ENCODE results near the gene ARVCF.
A peak's percentile ranks its signal among the peaks of the same experiment; 100 is the strongest.

ARVCF gene

GRCh38 chr22:20031732-20032406 lies 15.2 kb upstream of the ARVCF start:
- no peak for DNase-seq (ENCODE audit: low read depth)

- DNase-seq (ENCODE audit: low read depth), result no peak
These were observed 13.1 kb upstream of the ARVCF start for GRCh38 chr22:20029550-20030225.

- DNase-seq (ENCODE audit: low read depth), result no peak
These were observed 12.4 kb upstream of the ARVCF start for GRCh38 chr22:20028855-20029549.

GRCh38 chr22:20027966-20028854 lies 11.6 kb upstream of the ARVCF start:
- no peak for DNase-seq (ENCODE audit: low read depth)

GRCh38 chr22:20026996-20027601 lies 10.5 kb upstream of the ARVCF start:
- no peak for DNase-seq (ENCODE audit: low read depth)

- DNase-seq (ENCODE audit: low read depth), result no peak
These were observed 9.7 kb upstream of the ARVCF start for GRCh38 chr22:20026204-20026908.

- DNase-seq (ENCODE audit: low read depth), result no peak
These were observed 9.0 kb upstream of the ARVCF start for GRCh38 chr22:20025401-20026203.

GRCh38 chr22:20024650-20025397 lies 8.2 kb upstream of the ARVCF start:
- no peak for DNase-seq (ENCODE audit: low read depth)

GRCh38 chr22:20024225-20024624 lies 7.6 kb upstream of the ARVCF start:
- DNase-seq (ENCODE audit: low read depth), result no peak

- DNase-seq (ENCODE audit: low read depth), result no peak
These were observed 6.5 kb upstream of the ARVCF start for GRCh38 chr22:20022978-20023613.

GRCh38 chr22:20022231-20022977 lies 5.8 kb upstream of the ARVCF start:
- no peak for DNase-seq (ENCODE audit: low read depth)

GRCh38 chr22:20021196-20022181 lies 4.9 kb upstream of the ARVCF start:
- DNase-seq (ENCODE audit: low read depth), result no peak

- peak; percentile 87 for DNase-seq (ENCODE audit: low read depth)
These were observed 4.0 kb upstream of the ARVCF start, which contains the start of gene TANGO2 for GRCh38 chr22:20020533-20021195. TANGO2 (plus strand) TSS chr22:20021110; CDS start chr22:20036799, 15,689 bp downstream.

GRCh38 chr22:20019661-20020532 lies 3.3 kb upstream of the ARVCF start:
- DNase-seq (ENCODE audit: low read depth), result no peak

GRCh38 chr22:20018001-20018400 lies 1.4 kb upstream of the ARVCF start:
- no peak for DNase-seq (ENCODE audit: low read depth)

GRCh38 chr22:20017622-20017958 lies 967 bp upstream of the ARVCF start:
- no peak for DNase-seq (ENCODE audit: low read depth)

All from activated gamma-delta T cell treated with anti-CD3 and anti-CD28 coated beads, Interleukin-2, amount 50 U/mL, for 16 hours (primary cell).